Smooth muscle cell (in vitro differentiated cells): Measurements from ENCODE around the gene CASK. TPM values are rescaled to one million over a fixed set of nuclear protein-coding genes. Genes with fewer than 3 reads are reported as not detected.

ENCODE experiments used
- DNase-seq: peaks from one replicate; lab custom pipeline; 2025; ENCODE audit not compliant: unreplicated experiment; lab: John Stamatoyannopoulos, UW
- H2AFZ ChIP-seq: fragments of 200-600 bp; sonication (generic); 2 replicates; pipeline ENCODE4 v1.6.0; 2016; ENCODE audit warnings: antibody characterized with exemption, low read depth, mild to moderate bottlenecking
- H3F3A ChIP-seq: fragments of 200-600 bp; sonication (generic); 2 replicates; pipeline ENCODE4 v1.6.0; 2017; ENCODE audit warnings: antibody characterized with exemption, low read depth
- H3K27ac ChIP-seq: fragments of 200-600 bp; sonication (generic); 2 replicates; pipeline ENCODE4 v1.5.1; 2016; ENCODE audit warnings: low read depth, mild to moderate bottlenecking
- H3K27me3 ChIP-seq: fragments of 200-600 bp; sonication (generic); 2 replicates; pipeline ENCODE4 v1.6.1; 2016; ENCODE audit warnings: low read depth, mild to moderate bottlenecking
- H3K36me3 ChIP-seq: fragments of 200-600 bp; sonication (generic); 2 replicates; pipeline ENCODE4 v1.5.1; 2016; ENCODE audit warnings: low read depth
- H3K4me1 ChIP-seq: fragments of 200-600 bp; sonication (generic); 2 replicates; pipeline ENCODE4 v1.5.1; 2016; ENCODE audit warnings: low read depth
- H3K4me2 ChIP-seq: fragments of 200-600 bp; sonication (generic); 2 replicates; pipeline ENCODE4 v1.6.0; 2016; ENCODE audit warnings: mild to moderate bottlenecking
- H3K4me3 ChIP-seq: fragments of 200-600 bp; sonication (generic); 2 replicates; pipeline ENCODE4 v1.5.1; 2016; ENCODE audit warnings: mild to moderate bottlenecking
- H3K79me2 ChIP-seq: fragments of 200-600 bp; sonication (generic); 2 replicates; pipeline ENCODE4 v1.6.0; 2016; ENCODE audit warnings: low read depth, mild to moderate bottlenecking
- H3K9ac ChIP-seq: fragments of 200-600 bp; sonication (generic); 2 replicates; pipeline ENCODE4 v1.6.0; 2016; ENCODE audit warnings: low read depth
- H3K9me3 ChIP-seq: fragments of 200-600 bp; sonication (generic); replicated peaks from 2 replicates; pipeline ENCODE4 v1.5.1; 2016; ENCODE audit warnings: low read depth
- H4K20me1 ChIP-seq: fragments of 200-600 bp; sonication (generic); 2 replicates; pipeline ENCODE4 v1.6.0; 2016; ENCODE audit warnings: low read depth
- WGBS: methylation state at CpG from one replicate; pipeline ENCODE4 v1.1.7; 2016; ENCODE audit warnings: low lambda C conversion rate; 5-methylcytosine and 5-hydroxymethylcytosine counted together
- polyA plus RNA-seq: library from polyadenylated mRNA; unstranded; fragments of >200 nt; fragmentation: Nextera tagmentation; extraction: Ambion mirVana; gene quantifications from 2 replicates; pipeline ENCODE4 v1.2.1, GENCODE V29; 2016
- total RNA-seq: library from RNA; depleted of rRNA; stranded (reverse); fragments of >200 nt; gene quantifications from 2 replicates; pipeline ENCODE4 v1.2.3, GENCODE V29; 2014
- TF ChIP-seq, protein P1 (sequence below): fragments of 200-600 bp; sonication (generic); IDR thresholded peaks from 2 replicates; pipeline ENCODE4 v1.5.1; 2017; ENCODE audit warnings: borderline replicate concordance, mild to moderate bottlenecking, antibody characterized with exemption; ENCODE audit not compliant: insufficient read depth, poor library complexity, severe bottlenecking

CASK gene
- total and polyA plus RNA-seq, 2 experiments from 2014 or later, result 49.4 to 97.5 TPM

GRCh38 chrX:41689711-41690110 is 233.6 kb downstream of the CASK start:
- TF ChIP-seq, protein P1, sequence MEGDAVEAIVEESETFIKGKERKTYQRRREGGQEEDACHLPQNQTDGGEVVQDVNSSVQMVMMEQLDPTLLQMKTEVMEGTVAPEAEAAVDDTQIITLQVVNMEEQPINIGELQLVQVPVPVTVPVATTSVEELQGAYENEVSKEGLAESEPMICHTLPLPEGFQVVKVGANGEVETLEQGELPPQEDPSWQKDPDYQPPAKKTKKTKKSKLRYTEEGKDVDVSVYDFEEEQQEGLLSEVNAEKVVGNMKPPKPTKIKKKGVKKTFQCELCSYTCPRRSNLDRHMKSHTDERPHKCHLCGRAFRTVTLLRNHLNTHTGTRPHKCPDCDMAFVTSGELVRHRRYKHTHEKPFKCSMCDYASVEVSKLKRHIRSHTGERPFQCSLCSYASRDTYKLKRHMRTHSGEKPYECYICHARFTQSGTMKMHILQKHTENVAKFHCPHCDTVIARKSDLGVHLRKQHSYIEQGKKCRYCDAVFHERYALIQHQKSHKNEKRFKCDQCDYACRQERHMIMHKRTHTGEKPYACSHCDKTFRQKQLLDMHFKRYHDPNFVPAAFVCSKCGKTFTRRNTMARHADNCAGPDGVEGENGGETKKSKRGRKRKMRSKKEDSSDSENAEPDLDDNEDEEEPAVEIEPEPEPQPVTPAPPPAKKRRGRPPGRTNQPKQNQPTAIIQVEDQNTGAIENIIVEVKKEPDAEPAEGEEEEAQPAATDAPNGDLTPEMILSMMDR, result no peak
- no peaks in the 10 kb centered on the region for H3K79me2 ChIP-seq
- H2AFZ ChIP-seq, result no peak overlapping the region
- 85% methylated on average over 3 of the region's 3 CpGs for WGBS
- H3K4me3 ChIP-seq, result no peak overlapping the region
- no peak overlapping the region for H3K27ac ChIP-seq
- H3K9me3 ChIP-seq, result no peaks in the 10 kb centered on the region
- no peaks in the 10 kb centered on the region for H3K36me3 ChIP-seq
- H3K4me1 ChIP-seq, result no peaks in the 10 kb centered on the region
- DNase-seq, result no peak
- no peaks in the 10 kb centered on the region for H4K20me1 ChIP-seq
- no peaks in the 10 kb centered on the region for H3K27me3 ChIP-seq
- H3F3A ChIP-seq, result no peaks in the 10 kb centered on the region
- H3K9ac ChIP-seq, result no peak overlapping the region
- H3K4me2 ChIP-seq, result no peak overlapping the region

DNA sequence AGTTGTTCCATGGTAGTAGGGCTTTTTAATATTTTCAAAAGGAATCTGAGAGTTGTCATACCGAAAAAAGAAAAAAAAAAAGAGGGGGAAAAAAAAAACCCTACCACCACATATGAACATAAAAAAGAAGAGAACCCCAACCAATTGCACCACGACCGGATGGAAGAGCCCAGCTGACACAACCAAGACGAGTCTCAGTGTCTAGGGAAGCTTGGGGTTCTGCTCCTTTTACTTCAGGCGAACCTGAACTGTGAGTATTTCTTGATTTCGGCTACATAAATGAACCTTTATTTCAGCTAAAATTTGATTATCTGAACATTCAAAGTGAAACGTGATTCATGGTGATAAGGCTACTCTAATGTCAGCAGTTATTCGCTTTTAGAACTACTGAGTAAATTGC is 234.5 kb downstream of the CASK start, which contains the start of gene GPR34:
Gene GPR34 (plus strand): TSS at position 139 of the 400 bp plus-strand sequence. CDS start 6,661 bp downstream, outside the sequence.
- WGBS, result 72% methylated on average over 8 of the region's 8 CpGs
- no peaks in the 10 kb centered on the region for H4K20me1 ChIP-seq
- no peaks in the 10 kb centered on the region for H3K4me1 ChIP-seq

GRCh38 chrX:41688156-41688555 is 235.2 kb downstream of the CASK start:
- Histone ChIP-seq H4K20me1 (no peaks in the 10 kb centered on the region), H3K4me2 (no peak overlapping the region), H3K9ac (no peak overlapping the region), H3K4me1 (no peaks in the 10 kb centered on the region), H3K79me2 (no peaks in the 10 kb centered on the region), H2AFZ (no peak overlapping the region), H3K9me3 (no peaks in the 10 kb centered on the region), H3F3A (no peaks in the 10 kb centered on the region), H3K27me3 (no peaks in the 10 kb centered on the region), H3K4me3 (no peak overlapping the region), H3K27ac (no peak overlapping the region), H3K36me3 (no peaks in the 10 kb centered on the region)
- TF ChIP-seq, protein P1, result no peak
- WGBS, result 77% methylated on average over 2 of the region's 2 CpGs
- DNase-seq, result no peak

More for the DNA sequence above, 234.5 kb downstream of the CASK start, which contains the start of gene GPR34:
- no peaks in the 10 kb centered on the region for H3F3A ChIP-seq
- no peak within 1 kb of the TSS for H3K27ac ChIP-seq
- no peaks in the 10 kb centered on the region for H3K79me2 ChIP-seq
- TF ChIP-seq, protein P1, result no peak
- H3K36me3 ChIP-seq, result no peaks in the 10 kb centered on the region
- no peak for DNase-seq
- H3K4me2 ChIP-seq, result no peak within 1 kb of the TSS
- no peak within 1 kb of the TSS for H2AFZ ChIP-seq
- H3K9ac ChIP-seq, result no peak within 1 kb of the TSS
- H3K4me3 ChIP-seq, result no peak within 1 kb of the TSS
- no peaks in the 10 kb centered on the region for H3K27me3 ChIP-seq
- H3K9me3 ChIP-seq, result no peaks in the 10 kb centered on the region

DNA sequence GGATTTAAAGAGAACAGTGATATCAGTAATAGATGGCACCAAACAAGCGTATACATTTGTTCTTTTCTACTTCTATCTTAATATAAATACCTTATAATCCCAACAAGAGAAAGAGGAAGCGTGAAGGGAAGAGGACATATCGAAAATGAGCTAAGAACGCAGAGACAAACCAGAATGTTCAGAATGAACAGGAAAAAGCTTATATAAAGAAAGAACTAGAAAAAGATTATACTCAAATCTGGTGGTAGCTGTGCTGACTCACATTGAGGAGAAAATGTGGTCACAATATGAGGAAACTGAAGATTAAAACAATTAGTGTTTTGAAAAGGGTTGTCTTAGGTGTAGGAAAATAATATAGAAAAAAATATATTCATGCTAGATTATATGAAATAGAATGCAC is 236.6 kb downstream of the CASK start:
- Histone ChIP-seq H2AFZ (no peak overlapping the region), H3K4me1 (no peaks in the 10 kb centered on the region), H3K4me2 (no peak overlapping the region), H3K9ac (no peak overlapping the region), H3F3A (no peaks in the 10 kb centered on the region), H3K4me3 (no peak overlapping the region), H3K36me3 (no peaks in the 10 kb centered on the region), H3K27me3 (no peaks in the 10 kb centered on the region), H3K79me2 (no peaks in the 10 kb centered on the region), H3K27ac (no peak overlapping the region), H3K9me3 (no peaks in the 10 kb centered on the region), H4K20me1 (no peaks in the 10 kb centered on the region)
- 73% methylated on average over 4 of the region's 4 CpGs for WGBS
- TF ChIP-seq, protein P1, result no peak
- no peak for DNase-seq
